ENCODE data around the gene SRBD1. TPM values are rescaled to one million over a fixed set of nuclear protein-coding genes. Genes with fewer than 3 reads are reported as not detected.

Gene SRBD1
- polyA plus RNA-seq, 3 donors: 5.8 to 9.2 (median 7.0) TPM

DNA sequence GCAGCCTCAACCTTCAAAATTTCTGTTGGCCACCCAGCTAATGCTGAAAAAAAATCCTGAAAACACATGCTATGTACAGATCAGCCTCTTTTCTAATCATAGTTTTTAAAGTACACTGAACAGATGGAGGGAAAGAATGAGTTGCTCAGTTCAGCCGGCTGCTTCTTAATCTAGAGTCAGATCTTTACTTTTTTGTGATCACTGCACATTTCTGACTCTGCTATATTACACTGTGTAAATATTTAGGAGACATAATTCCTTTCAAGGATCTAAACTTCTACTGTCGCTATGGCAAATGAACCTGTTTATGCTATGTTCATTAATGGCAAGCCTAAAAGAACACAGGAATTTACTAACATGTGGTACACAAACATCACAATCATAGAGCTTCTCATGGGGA lies 114.2 kb downstream of the SRBD1 start:
- Histone ChIP-seq H4K20me1 (ENCODE audit: insufficient read depth, low read length) (no peaks in the 10 kb centered on the region), H3K79me2 (ENCODE audit: insufficient read depth, low read length) (no peaks in the 10 kb centered on the region), H3K9ac (ENCODE audit: insufficient read depth, low read length, poor library complexity, severe bottlenecking) (no peak overlapping the region), H3K4me2 (replicated peaks; ENCODE audit: extremely low read depth, low read length, poor library complexity, severe bottlenecking) (no peak overlapping the region), H3K27me3 (ENCODE audit: control insufficient read depth in 2 of 2, insufficient read depth in 2 of 2, low read length in 2 of 2) (no peaks in the 10 kb centered on the region), H2AFZ (ENCODE audit: insufficient read depth, low read depth, low read length, poor library complexity, severe bottlenecking) (no peak overlapping the region), H3K4me1 (ENCODE audit: control insufficient read depth in 1 of 2, insufficient read depth in 2 of 2, low read length in 2 of 2) (peaks cover 5 to 10% of the 10 kb centered on the region in 2 donors), H3K36me3 (replicated peaks in 1 of 2; ENCODE audit: control insufficient read depth in 1 of 2, insufficient read depth in 2 of 2, low read length in 2 of 2) (peaks cover 0 to 11% of the 10 kb centered on the region in 2 donors), H3K27ac (ENCODE audit: low read depth in 1 of 2, low read length in 2 of 2) (no peak overlapping the region), H3K4me3 (replicated peaks in 1 of 3; ENCODE audit: low read depth in 2 of 3, low read length in 3 of 3) (no peak overlapping the region), H3K9me3 (replicated peaks in 1 of 2; ENCODE audit: control insufficient read depth in 1 of 2, insufficient read depth in 1 of 2, low read length in 2 of 2) (peaks cover under 1 to 7% of the 10 kb centered on the region in 2 donors)
- Mint-ChIP-seq H3K36me3 (peaks cover 15 to 22% of the 10 kb centered on the region in 2 donors), H3K27ac (no peak overlapping the region), H3K27me3 (ENCODE audit: low read depth in 3 of 3) (no peaks in the 10 kb centered on the region), H3K4me1 (peaks cover 14% of the 10 kb centered on the region), H3K4me3 (no peak overlapping the region), H3K9me3 (peaks cover 0 to 12% (median 8%) of the 10 kb centered on the region in 7 donors)
- no CpG with 5 or more reads among the region's 2 CpGs for WGBS (ENCODE audit: insufficient coverage)
- TF ChIP-seq, protein P1, sequence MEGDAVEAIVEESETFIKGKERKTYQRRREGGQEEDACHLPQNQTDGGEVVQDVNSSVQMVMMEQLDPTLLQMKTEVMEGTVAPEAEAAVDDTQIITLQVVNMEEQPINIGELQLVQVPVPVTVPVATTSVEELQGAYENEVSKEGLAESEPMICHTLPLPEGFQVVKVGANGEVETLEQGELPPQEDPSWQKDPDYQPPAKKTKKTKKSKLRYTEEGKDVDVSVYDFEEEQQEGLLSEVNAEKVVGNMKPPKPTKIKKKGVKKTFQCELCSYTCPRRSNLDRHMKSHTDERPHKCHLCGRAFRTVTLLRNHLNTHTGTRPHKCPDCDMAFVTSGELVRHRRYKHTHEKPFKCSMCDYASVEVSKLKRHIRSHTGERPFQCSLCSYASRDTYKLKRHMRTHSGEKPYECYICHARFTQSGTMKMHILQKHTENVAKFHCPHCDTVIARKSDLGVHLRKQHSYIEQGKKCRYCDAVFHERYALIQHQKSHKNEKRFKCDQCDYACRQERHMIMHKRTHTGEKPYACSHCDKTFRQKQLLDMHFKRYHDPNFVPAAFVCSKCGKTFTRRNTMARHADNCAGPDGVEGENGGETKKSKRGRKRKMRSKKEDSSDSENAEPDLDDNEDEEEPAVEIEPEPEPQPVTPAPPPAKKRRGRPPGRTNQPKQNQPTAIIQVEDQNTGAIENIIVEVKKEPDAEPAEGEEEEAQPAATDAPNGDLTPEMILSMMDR (IDR thresholded peaks at IDR 0.05): no peak
- DNase-seq: no peak
- intact Hi-C loops (cut with micrococcal nuclease): loop anchor here in 1 of 2 donors (5.0 kb wide), 1 partner anchor 515 kb away; no protein-coding TSS in a partner anchor

- no peak overlapping the region for H3K4me3 Mint-ChIP-seq
- peaks cover 0 to 11% of the 10 kb centered on the region in 2 donors for H3K36me3 ChIP-seq (replicated peaks in 1 of 2; ENCODE audit: control insufficient read depth in 1 of 2, insufficient read depth in 2 of 2, low read length in 2 of 2)
- no peak for DNase-seq
- no peak overlapping the region for H3K4me2 ChIP-seq (replicated peaks; ENCODE audit: extremely low read depth, low read length, poor library complexity, severe bottlenecking)
- no CpG with 5 or more reads among the region's 1 CpG for WGBS (ENCODE audit: insufficient coverage)
- H3K27me3 Mint-ChIP-seq (ENCODE audit: low read depth in 3 of 3): no peaks in the 10 kb centered on the region
- peaks cover 5 to 10% of the 10 kb centered on the region in 2 donors for H3K4me1 ChIP-seq (ENCODE audit: control insufficient read depth in 1 of 2, insufficient read depth in 2 of 2, low read length in 2 of 2)
- peaks cover 12% of the 10 kb centered on the region for H3K4me1 Mint-ChIP-seq
- H3K36me3 Mint-ChIP-seq: peaks cover 5 to 11% of the 10 kb centered on the region in 2 donors
- TF ChIP-seq, protein P1 (IDR thresholded peaks at IDR 0.05): peak; percentile 63
- no peaks in the 10 kb centered on the region for H3K79me2 ChIP-seq (ENCODE audit: insufficient read depth, low read length)
- H3K9ac ChIP-seq (ENCODE audit: insufficient read depth, low read length, poor library complexity, severe bottlenecking): no peak overlapping the region
- H2AFZ ChIP-seq (ENCODE audit: insufficient read depth, low read depth, low read length, poor library complexity, severe bottlenecking): no peak overlapping the region
- intact Hi-C loops (cut with micrococcal nuclease): loop anchor here (2.0 to 5.0 kb wide), 2 partner anchors 513 to 514 kb away; no protein-coding TSS in a partner anchor
- H3K9me3 Mint-ChIP-seq: no peaks in the 10 kb centered on the region
- no peaks in the 10 kb centered on the region for H4K20me1 ChIP-seq (ENCODE audit: insufficient read depth, low read length)
- H3K4me3 ChIP-seq (replicated peaks in 1 of 3; ENCODE audit: low read depth in 2 of 3, low read length in 3 of 3): no peak overlapping the region
- no peak overlapping the region for H3K27ac Mint-ChIP-seq
- H3K9me3 ChIP-seq (replicated peaks in 1 of 2; ENCODE audit: control insufficient read depth in 1 of 2, insufficient read depth in 1 of 2, low read length in 2 of 2): no peaks in the 10 kb centered on the region
- no peak overlapping the region for H3K27ac ChIP-seq (ENCODE audit: low read depth in 1 of 2, low read length in 2 of 2)
- no peaks in the 10 kb centered on the region for H3K27me3 ChIP-seq (ENCODE audit: control insufficient read depth in 2 of 2, insufficient read depth in 2 of 2, low read length in 2 of 2)
Measured at GRCh38 chr2:45494978-45495293, 116.1 kb downstream of the SRBD1 start.
